EL (cell line): ENCODE data around the gene FZD2.
"Not testable (repeated sequence)": the region's sequence is repeated elsewhere in the genome, so short reads cannot be mapped to it uniquely, and the experiment has no call there.

Experiments
- DNase-seq: peaks from one replicate; pipeline ENCODE4 v3.0.0-alpha.2; 2016

The FZD2 gene

GRCh38 chr17:44556832-44557606, at the start of gene FZD2:
Gene FZD2, plus strand, starts transcription at chr17:44557484. Its CDS starts 205 bp downstream, at chr17:44557689.
- DNase-seq: peak; percentile 100

GRCh38 chr17:44511241-44512134, 45.8 kb upstream of the FZD2 start:
- DNase-seq: peak; percentile 47

DNA sequence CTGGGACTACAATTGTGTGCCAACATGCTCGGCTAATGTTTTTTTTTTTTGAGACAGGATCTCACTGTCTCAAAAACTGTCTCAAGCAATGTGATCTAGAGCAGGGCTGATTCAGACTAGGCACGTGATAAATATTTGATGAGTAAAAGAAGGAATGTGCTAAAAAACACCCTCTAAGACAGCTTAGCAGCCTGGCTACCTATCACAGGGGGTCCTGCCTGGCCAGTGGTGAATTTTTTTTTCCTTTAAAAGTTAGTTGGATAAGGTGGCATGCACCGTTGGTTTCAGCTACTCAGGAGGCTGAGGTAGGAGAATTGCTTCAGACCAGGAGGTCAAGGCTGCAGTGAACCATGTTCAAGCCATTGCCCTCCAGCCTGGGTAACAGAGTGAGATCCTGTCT, 39.3 kb upstream of the FZD2 start:
- peak; percentile 63 for DNase-seq

DNA sequence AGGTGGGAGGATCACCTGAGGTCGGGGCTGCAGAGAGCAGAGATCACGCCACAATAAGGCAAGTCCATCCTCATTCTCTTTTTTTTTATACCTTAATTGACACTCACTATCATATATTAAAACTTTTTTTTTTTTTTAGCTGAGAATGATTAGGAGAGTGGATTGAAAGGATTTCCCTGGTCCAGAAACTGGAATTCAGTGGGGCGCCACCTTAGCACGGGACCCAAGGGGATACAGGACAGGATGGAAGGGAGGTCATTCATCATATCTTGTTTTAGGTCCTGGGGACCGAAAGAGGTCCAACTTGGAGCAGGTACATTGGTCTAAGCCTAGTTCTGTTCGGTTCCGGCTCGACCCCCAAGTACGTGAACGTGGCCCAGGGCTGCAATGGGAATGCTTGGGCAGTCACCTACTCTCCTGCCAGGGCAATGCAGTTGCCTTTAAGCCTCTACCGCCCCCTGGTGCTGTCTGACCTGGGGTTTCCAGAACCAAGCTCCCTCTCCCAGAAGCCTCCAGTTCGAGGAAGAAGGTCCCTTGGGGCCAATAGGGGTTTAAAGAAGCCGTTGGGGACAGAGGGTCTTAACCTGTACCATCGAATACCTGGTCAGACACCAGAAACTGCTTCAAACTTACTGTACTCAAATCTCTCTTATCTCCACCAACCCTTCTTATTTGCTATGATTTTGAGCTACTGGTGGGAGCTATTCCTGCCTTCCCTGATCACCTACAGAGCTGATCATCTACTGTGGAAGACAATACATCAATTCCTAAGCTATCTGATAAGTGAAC, 34.2 kb upstream of the FZD2 start:
- peak; percentile 73 for DNase-seq

- no peak for DNase-seq
Measured at GRCh38 chr17:44523672-44523972, 33.7 kb upstream of the FZD2 start.

DNA sequence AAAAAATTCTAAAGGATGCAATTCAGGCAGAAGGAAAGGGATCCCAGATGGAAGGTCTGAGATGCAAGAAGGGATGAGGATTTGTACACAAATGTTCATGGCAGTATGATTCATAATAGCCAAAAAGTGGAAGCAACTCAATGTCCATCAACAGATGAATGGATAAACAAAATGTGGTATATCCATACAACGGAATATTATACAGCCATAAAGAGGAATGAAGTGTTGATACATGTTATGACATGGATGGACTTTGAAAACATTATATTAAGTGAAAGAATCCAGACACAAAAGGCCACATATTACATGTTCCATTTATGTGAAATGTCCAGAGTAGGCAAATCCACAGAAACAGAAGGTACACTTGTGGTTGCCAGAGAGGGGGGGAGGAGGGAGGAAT, 30.2 kb upstream of the FZD2 start:
- no peak for DNase-seq

DNA sequence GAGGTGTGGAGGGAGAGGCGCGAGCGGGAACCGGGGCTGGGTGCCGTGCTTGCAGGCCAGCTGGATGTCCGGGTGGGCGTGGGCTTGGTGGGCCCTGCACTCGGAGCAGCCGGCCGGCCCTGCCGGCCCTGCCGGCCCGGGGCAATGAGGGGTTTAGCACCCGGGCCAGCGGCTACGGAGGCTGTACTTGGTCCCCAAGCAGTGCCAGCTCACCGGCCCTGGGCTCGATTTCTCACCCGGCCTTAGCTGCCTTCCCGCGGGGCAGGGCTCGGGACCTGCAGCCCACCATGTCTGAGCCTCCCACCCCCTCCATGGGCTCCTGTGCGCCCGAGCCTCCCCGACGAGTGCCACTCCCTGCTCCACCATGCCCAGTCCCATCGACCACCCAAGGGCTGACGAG, 29.3 kb upstream of the FZD2 start:
- DNase-seq: no peak

DNA sequence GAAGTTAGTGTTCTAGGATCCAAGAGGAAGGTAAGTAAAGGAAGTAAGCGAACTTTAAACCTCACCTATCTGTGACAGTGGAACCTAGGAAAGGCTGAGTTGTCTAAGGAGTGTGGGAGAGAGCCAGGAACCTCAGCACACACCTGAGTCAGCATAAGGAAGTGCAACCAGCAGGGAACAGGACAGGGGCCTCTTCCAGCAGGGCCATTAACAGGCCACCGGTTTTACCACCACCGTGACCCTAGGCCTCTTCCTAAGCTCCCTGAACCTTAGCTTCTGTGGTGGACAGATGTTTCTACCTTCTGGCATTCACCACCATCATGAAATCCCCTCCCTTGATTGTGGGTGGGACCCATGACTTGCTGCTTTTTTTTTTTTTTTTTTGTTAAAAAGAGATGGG, 27.4 kb upstream of the FZD2 start:
- no peak for DNase-seq

DNA sequence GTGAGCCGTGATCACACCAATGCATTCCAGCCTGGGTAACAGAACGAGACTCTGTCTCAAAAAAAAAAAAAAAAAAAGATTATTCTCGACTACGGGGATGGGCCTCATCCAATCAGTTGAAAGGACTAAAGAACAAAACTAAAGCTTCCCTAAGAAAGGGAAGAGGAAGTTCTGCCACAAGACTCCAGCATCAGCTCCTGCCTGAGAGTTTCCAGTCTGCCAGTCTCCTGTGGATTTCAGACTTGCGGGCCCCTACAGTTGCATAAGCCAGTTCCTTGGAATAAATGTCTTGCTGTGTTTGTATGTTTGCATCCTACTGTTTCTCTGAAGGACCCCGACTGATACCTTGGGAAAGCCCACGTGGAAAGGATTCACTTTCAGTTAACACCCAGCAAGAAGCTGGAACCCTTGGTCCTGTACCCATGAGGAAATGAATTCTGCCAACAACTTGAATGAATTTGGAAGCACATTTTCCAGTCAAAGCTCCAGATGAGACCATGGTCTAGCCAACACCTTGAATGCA, 26.3 kb upstream of the FZD2 start:
- DNase-seq: no peak

DNA sequence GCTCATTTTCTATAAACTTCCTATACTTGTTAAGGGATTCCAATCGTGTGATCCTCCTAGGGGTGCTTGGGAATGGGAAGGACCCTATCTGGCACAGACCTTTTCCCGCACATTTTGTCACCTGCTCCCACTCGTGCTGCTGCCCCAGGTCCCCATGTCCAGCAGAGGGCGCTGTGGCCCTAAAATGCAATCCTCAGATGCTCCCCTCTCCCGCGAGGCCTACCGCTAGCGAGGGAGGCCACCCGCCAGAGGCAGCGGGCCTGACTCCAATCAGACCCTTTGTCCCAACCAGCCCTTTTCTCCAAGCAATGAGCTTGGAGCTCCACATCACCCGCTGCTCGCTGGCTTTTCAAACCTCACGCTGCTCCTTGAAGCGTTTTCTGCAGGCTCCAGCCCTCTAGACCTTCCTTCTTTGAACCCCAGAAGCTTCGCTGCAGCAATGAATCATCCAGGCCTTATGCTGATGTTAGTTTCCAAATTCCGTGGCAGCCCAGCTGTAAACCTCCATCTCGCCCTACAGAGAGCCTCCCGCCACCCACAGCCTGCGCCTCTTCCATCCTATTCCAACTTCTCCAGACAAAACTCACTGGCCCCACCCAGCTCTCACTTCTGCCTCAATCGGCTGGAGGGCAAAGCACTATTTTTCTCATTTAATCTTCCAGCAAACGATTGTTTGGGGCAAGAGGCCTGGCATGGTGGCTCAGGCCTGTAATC, 23.6 kb upstream of the FZD2 start:
- peak; percentile 91 for DNase-seq

- DNase-seq: peak; percentile 54
Measured at GRCh38 chr17:44536090-44536953, 21.0 kb upstream of the FZD2 start.

DNA sequence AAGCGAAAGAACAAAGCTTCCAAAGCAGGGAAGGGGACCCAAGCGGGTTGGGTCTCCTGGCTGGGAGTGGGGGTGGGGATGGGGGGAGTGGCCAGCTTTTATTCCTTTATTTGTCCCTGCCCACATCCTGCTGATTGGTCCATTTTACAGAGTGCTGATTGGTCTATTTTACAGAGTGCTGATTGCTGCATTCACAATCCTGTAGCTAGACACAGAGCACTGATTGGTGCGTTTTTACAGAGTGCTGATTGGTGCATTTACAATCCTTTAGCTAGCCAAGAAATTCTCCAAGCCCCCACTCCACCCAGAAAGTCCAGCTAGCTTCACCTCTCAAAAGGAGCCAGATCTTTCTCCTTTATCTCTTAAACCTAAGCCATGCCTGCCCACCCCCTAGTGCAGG, 19.4 kb upstream of the FZD2 start:
- not testable (repeated sequence) for DNase-seq

DNA sequence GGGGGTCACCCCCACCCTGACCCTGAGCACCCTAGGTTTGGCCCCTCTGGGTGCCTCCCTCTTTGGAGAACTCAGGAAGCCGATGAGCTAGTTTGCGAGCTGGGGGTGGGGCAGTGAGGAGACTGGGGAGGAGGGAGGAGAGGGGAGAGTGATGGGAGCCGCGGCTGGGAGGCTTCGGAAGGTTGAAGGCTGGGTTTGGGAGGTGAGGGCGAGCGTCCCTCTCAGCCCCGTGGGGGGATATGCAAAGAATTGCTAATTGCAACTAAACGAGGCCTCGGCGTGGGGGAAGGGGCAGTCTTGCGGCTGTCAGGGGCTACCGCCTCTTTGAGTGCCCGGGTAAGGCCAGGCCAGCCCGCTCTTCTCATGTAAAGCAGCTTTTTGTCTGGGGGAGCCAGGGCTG, 17.6 kb upstream of the FZD2 start:
- no peak for DNase-seq

DNA sequence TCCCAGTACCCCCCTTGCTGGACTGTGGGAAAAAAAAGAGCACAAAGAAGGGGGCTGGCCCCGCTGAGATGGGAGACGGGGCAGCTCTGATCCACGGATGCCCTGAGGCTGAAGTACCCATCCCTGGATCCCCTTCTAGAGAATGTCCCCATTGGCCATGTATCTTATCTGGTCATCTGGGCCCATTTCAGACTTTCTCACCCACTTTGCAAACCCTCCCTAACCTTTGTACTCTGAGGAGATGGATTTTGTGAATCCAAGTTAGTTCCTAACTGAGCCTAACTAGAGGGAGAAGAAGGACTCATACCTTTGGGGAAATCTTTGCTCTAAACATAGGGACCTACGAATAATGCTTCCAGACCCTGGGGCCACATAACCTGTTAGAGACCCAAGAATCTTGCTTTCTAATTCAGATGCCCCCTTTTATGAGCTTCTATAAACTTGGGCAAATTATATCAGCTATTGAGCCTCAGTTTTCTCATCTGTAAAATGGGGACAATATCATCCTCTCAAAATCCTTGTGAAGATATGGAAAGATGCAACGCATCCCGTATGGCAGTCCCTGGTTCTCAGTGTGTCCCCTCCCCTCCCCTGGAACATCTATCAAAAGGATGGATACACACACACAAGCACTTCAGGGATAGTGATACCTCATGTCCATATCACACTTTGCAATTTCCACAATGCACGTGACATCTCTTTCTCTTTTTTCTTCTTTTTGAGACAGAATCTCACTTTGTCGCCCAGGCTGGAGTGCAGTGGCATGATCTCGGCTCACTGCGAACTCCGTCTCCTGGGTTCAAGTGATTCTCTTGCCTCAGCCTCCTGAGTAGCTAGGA, 16.8 kb upstream of the FZD2 start:
- no peak for DNase-seq

DNA sequence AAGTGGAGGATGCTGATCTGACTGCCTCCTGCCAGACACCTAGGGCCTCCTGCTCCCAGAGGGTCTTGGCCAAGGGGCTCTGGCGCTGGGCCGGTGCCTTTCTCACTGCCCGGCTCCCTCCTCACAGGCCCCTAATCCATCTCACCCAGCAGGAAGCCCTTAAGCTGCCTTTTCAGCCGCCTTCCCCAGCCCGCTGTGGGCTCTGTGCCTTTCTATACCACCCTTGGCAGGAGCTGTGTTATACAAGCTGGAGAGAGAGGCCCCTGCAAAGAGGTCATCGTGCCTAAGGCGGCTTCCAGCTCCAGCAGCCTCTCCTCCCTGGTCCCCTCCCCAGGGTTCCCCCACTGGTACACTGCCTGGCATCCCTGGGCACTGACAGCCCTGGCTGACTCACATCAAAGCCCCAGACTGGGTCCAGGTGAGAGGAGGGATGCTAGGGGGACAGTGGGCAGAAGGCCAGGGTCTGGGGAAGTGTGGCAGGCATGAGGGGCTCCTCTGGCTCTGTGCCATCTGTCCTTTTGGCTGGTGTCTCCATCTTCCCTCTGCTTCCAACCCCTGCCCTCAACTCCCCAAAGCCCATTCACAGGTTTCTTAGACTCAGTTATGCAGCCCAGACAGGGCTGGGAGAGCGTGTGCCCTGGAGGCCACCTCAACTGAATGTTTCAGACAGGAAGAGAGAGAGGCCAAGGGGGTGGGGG, 15.3 kb upstream of the FZD2 start:
- DNase-seq: peak; percentile 49

DNA sequence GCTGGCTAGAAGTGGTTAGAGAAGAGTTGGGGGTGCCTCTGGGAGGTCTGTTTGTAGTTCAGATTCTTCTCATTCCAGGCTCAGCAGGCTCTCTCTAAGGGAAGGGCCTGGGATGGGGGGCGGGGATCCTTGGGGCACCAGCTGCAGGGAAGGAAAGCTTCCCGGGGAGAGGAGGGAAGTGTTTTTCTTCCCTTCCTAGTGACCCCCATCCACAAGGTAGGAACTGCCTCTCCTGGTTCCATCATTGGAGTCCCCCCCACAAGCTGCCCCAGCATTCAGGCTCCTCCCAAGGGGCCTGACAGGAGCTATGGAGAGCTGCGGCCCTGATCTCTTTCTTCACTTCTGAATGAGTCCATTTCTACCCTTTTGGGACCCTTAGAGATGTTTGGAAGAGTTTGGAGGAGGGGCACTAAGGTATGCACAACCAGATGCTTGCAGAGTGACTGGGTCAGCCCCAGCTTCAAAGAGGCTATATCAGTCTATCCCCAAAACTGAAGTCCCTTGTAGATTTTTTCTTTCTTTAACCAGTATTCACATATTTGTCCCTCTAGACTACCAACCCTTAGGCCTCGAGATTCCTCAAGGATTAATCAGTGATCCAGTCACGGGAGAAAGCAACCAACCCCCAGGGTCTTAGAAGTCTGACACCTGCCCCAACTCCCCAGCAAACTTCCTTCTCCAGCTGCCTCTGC, 13.9 kb upstream of the FZD2 start:
- peak; percentile 99 for DNase-seq

DNA sequence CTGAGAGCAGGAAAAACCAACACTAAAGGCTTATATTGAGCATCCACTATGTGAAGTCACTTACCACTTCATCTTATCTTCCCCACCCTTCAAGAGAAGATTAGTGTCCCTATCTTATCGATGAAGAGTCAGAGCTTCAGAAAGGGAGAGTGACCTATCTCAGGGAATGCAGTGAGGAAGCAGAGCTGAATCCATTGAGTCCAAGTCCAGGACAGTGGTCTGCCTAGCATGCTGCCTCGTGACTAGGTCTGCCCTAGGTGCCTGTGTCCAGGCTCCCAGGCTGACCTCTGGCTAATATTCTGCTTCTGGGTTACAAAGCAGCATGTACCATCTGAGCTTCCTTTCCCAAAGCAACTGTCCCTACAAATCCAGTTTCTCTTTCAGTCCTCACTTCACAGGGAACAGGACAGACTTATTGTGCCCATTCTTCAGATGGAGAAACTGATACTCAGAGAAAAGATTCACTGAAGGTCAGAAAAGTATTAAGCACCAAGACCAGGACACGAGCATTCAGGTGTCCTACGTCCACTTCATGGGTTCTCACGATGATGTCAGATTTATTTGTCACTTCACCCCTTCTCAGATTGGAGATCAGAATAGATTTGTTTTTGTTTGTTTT, 13.3 kb upstream of the FZD2 start:
- no peak for DNase-seq

DNA sequence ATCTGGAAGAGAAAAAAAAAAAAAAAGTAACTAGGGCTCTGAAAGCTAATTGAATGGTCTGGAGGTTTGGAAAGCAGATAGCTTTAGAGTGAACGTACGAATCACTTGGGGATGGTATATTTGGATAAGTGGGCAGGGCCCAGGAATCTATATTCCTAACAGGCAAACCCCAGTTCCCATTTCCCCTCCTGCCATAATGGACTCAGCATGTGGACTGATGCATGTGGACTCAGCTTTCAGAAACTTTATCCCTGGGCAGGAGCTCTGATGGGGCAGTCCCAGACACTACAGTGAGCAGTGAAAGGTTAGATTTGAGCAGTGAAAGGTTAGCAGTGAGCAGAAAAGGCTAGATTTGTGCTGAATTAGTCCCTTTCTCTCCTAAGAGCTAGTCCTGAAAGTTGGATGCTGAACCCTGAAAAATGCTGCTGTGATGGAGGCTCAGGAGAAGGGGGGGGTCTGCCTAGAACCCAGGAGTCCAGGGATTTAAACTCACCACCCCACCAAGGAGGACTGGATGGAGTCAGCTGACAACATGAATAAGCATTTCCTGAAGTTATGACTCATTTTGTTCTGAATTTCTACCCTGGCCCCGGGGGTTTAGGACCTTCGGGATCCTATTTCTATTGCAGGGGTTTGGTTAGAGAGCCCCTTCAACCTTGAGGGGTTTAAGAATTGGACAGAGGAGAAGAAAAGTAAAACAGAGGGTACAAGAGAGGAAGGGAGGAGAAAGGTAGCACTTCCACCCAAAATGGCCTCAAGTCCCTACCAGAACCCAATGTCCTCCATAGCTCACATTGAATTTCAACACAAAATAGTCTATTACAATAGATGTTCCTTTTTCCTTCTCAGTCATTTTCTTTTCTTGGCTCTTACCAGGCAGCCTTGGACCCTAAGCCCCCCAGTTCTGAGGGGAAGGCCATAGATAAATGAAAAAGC, 10.3 kb upstream of the FZD2 start:
- peak; percentile 86 for DNase-seq
